H1 (cell line): ENCODE measurements around the gene ARL6IP6. TPM values are rescaled to one million over a fixed set of nuclear protein-coding genes. Genes with fewer than 3 reads are reported as not detected.

ENCODE experiments used
- CTCF ChIA-PET: fragments of 300-600 bp; sonication (Branson Sonifier 250); formaldehyde crosslinking; loops from one replicate; lab custom pipeline; 2021; ENCODE audit not compliant: partially characterized antibody; lab: Charles Lee
- POLR2A ChIA-PET: fragments of 300-600 bp; sonication (Branson Sonifier 250); formaldehyde crosslinking; loops from one replicate; lab custom pipeline; 2021; ENCODE audit warnings: inconsistent platforms; ENCODE audit not compliant: partially characterized antibody; lab: Charles Lee
- DNase-seq, 2 experiments: peaks; one replicate each; pipeline versions ENCODE4 v3.0.0 to v3.0.0-alpha.2; 2010 to 2022; ENCODE audit warnings: low spot score in 2 of 2, low read depth in 1 of 2, mixed read lengths in 1 of 2
- FAIRE-seq: peaks from 2 replicates; lab custom pipeline; 2011; peaks lifted over from hg19 to GRCh38; lab: Jason Lieb, UNC
- H2AFZ ChIP-seq: 2 replicates; pipeline ENCODE4 v1.8.1; 2012; ENCODE audit warnings: low read length, inconsistent platforms
- H2AK5ac ChIP-seq: 2 replicates; pipeline ENCODE4 v1.6.1; 2013; ENCODE audit warnings: low read depth, low read length
- H2BK120ac ChIP-seq: replicated peaks from 2 replicates; pipeline ENCODE3; 2013; ENCODE audit warnings: low read depth, low read length, inconsistent platforms
- H2BK12ac ChIP-seq: 2 replicates; pipeline ENCODE4 v1.6.1; 2013; ENCODE audit warnings: low read depth, low read length
- H2BK15ac ChIP-seq: 2 replicates; pipeline ENCODE4 v1.6.1; 2013; ENCODE audit warnings: low read length
- H2BK20ac ChIP-seq: 2 replicates; pipeline ENCODE4 v1.6.1; 2013; ENCODE audit warnings: low read length
- H2BK5ac ChIP-seq: 2 replicates; pipeline ENCODE4 v1.6.1; 2013; ENCODE audit warnings: low read depth, low read length
- H3K14ac ChIP-seq: 2 replicates; pipeline ENCODE4 v1.6.1; 2013; ENCODE audit warnings: inconsistent platforms; ENCODE audit not compliant: insufficient read length
- H3K18ac ChIP-seq: 2 replicates; pipeline ENCODE4 v1.6.1; 2013; ENCODE audit warnings: low read length; ENCODE audit errors: extremely low read depth
- H3K23ac ChIP-seq: 2 replicates; pipeline ENCODE4 v1.6.1; 2013; ENCODE audit warnings: inconsistent platforms; ENCODE audit not compliant: insufficient read length
- H3K23me2 ChIP-seq: 2 replicates; pipeline ENCODE4 v1.6.1; 2013; ENCODE audit warnings: low read depth, low read length
- H3K27ac ChIP-seq: 2 replicates; pipeline ENCODE4 v1.6.1; 2011; ENCODE audit warnings: low read depth, low read length, inconsistent platforms
- H3K27me3 ChIP-seq, 4 experiments: replicated peaks in 1 of 4; 1 replicate in 1 of 4; 2 replicates in 3 of 4; pipeline versions ENCODE4 v1.6.1 to v1.8.1; 2011 to 2013; ENCODE audit warnings: low read length in 3 of 4, mild to moderate bottlenecking in 3 of 4, inconsistent platforms in 2 of 4, mixed read lengths in 2 of 4, moderate library complexity in 1 of 4; ENCODE audit not compliant: control insufficient read depth in 3 of 4, insufficient read depth in 3 of 4; ENCODE audit errors: extremely low read depth in 1 of 4
- H3K36me3 ChIP-seq, 4 experiments: 2 replicates each; pipeline versions ENCODE4 v1.6.1 to v1.8.1; 2011 to 2013; ENCODE audit warnings: mild to moderate bottlenecking in 4 of 4, low read length in 3 of 4, moderate library complexity in 2 of 4, control low read depth in 1 of 4, inconsistent platforms in 1 of 4; ENCODE audit not compliant: insufficient read depth in 4 of 4, control insufficient read depth in 2 of 4
- H3K4ac ChIP-seq: replicated peaks from 2 replicates; pipeline ENCODE3; 2013; ENCODE audit warnings: low read length, low read depth, mixed read lengths, inconsistent platforms; ENCODE audit not compliant: insufficient read length
- H3K4me1 ChIP-seq, 4 experiments: replicated peaks in 1 of 4; 1 replicate in 1 of 4; 2 replicates in 3 of 4; pipeline versions ENCODE4 v1.6.1 to v1.8.1; 2011 to 2013; ENCODE audit warnings: low read length in 3 of 4, inconsistent platforms in 2 of 4, mixed read lengths in 1 of 4; ENCODE audit not compliant: insufficient read depth in 4 of 4, control insufficient read depth in 3 of 4
- H3K4me2 ChIP-seq, 2 experiments: 2 replicates each; pipeline versions ENCODE4 v1.6.1 to v1.8.1; 2011 to 2013; ENCODE audit warnings: low read depth in 2 of 2, low read length in 2 of 2, control low read depth in 1 of 2, inconsistent platforms in 1 of 2, mild to moderate bottlenecking in 1 of 2; ENCODE audit not compliant: insufficient read depth in 1 of 2
- H3K4me3 ChIP-seq, 4 experiments: fragments of 200-600, 300-600 bp in 1 of 4; sonication (generic), shearing (Covaris generic), sonication (Bioruptor Twin) in 1 of 4; 2 replicates each; pipeline versions ENCODE4 v1.5.1 to v1.8.1; 2011 to 2016; ENCODE audit warnings: low read length in 4 of 4, low read depth in 3 of 4, control low read depth in 2 of 4, inconsistent platforms in 2 of 4, mild to moderate bottlenecking in 2 of 4, mixed read lengths in 1 of 4, moderate library complexity in 1 of 4; ENCODE audit not compliant: insufficient read depth in 2 of 4; ENCODE audit errors: extremely low read depth in 1 of 4
- H3K56ac ChIP-seq: replicated peaks from 2 replicates; pipeline ENCODE3; 2013; ENCODE audit warnings: low read depth, mild to moderate bottlenecking, mixed read lengths, low read length, inconsistent platforms; ENCODE audit not compliant: insufficient read length
- H3K79me1 ChIP-seq: 2 replicates; pipeline ENCODE4 v1.6.1; 2013; ENCODE audit warnings: low read depth, low read length, control low read depth
- H3K79me2 ChIP-seq, 2 experiments: 2 replicates each; pipeline versions ENCODE4 v1.6.1 to v1.8.1; 2012 to 2013; ENCODE audit warnings: low read length in 2 of 2, mild to moderate bottlenecking in 2 of 2, inconsistent platforms in 1 of 2; ENCODE audit not compliant: insufficient read depth in 2 of 2, control insufficient read depth in 1 of 2
- H3K9ac ChIP-seq, 4 experiments: replicated peaks in 1 of 4; 1 replicate in 1 of 4; 2 replicates in 3 of 4; pipeline versions ENCODE4 v1.6.1 to v1.8.1; 2011 to 2013; ENCODE audit warnings: low read depth in 3 of 4, low read length in 3 of 4, control low read depth in 2 of 4, mild to moderate bottlenecking in 2 of 4, moderate library complexity in 2 of 4, inconsistent platforms in 1 of 4; ENCODE audit errors: extremely low read depth in 1 of 4
- H3K9me3 ChIP-seq, 2 experiments: 2 replicates each; pipeline versions ENCODE4 v1.6.1 to v1.8.1; 2012 to 2013; ENCODE audit warnings: mild to moderate bottlenecking in 2 of 2, moderate library complexity in 2 of 2, control low read depth in 1 of 2, inconsistent platforms in 1 of 2, low read depth in 1 of 2, low read length in 1 of 2, mixed read lengths in 1 of 2; ENCODE audit not compliant: insufficient read depth in 2 of 2
- H4K20me1 ChIP-seq, 2 experiments: replicated peaks in 1 of 2; 2 replicates each; pipeline versions ENCODE3 to v1.8.1; 2011 to 2013; ENCODE audit warnings: inconsistent platforms in 2 of 2, low read length in 2 of 2, mild to moderate bottlenecking in 1 of 2; ENCODE audit not compliant: insufficient read depth in 2 of 2, control insufficient read depth in 1 of 2
- H4K5ac ChIP-seq: 2 replicates; pipeline ENCODE4 v1.6.1; 2013; ENCODE audit warnings: low read length, low read depth, mixed read lengths, inconsistent platforms; ENCODE audit not compliant: insufficient read length
- H4K8ac ChIP-seq: 2 replicates; pipeline ENCODE4 v1.8.0; 2013; ENCODE audit warnings: mild to moderate bottlenecking, moderate library complexity, low read length, inconsistent platforms; ENCODE audit not compliant: insufficient read depth; ENCODE audit errors: extremely low read depth
- H4K91ac ChIP-seq: replicated peaks from 2 replicates; pipeline ENCODE3; 2013; ENCODE audit warnings: low read length, mixed read lengths, inconsistent platforms; ENCODE audit not compliant: insufficient read length
- ATF2 ChIP-seq: IDR thresholded peaks from 2 replicates; pipeline ENCODE4 v1.6.1; 2012; ENCODE audit warnings: low read length, inconsistent platforms
- FOSL1 ChIP-seq: IDR thresholded peaks from 2 replicates; pipeline ENCODE4 v1.6.1; 2011; ENCODE audit warnings: mild to moderate bottlenecking, low read depth, low read length, moderate library complexity; ENCODE audit not compliant: insufficient read depth
- GABPA ChIP-seq: IDR thresholded peaks from 2 replicates; pipeline ENCODE4 v1.6.1; 2011; ENCODE audit warnings: mild to moderate bottlenecking, low read length, moderate library complexity, borderline replicate concordance; ENCODE audit not compliant: insufficient read depth
- MAX ChIP-seq: IDR thresholded peaks from 2 replicates; pipeline ENCODE4 v1.6.1; 2012; ENCODE audit warnings: inconsistent platforms
- RBBP5 ChIP-seq: IDR thresholded peaks from 2 replicates; pipeline ENCODE4 v1.7.1; 2012; ENCODE audit warnings: low read depth, mild to moderate bottlenecking, inconsistent platforms, low read length, moderate library complexity, borderline replicate concordance
- SIN3A ChIP-seq, 2 experiments: IDR thresholded peaks in 1 of 2; conservative IDR thresholded peaks in 1 of 2; 2 replicates each; pipeline ENCODE4 v1.6.1; 2011 to 2012; ENCODE audit warnings: low read length in 2 of 2, improper control_type of control experiment in 1 of 2, low read depth in 1 of 2, mild to moderate bottlenecking in 1 of 2
- TAF7 ChIP-seq: optimal IDR thresholded peaks from 2 replicates; pipeline ENCODE3; 2011; ENCODE audit warnings: low read depth, mild to moderate bottlenecking, inconsistent platforms, low read length, moderate library complexity, borderline replicate concordance
- TBP ChIP-seq: IDR thresholded peaks from 2 replicates; pipeline ENCODE4 v1.6.1; 2011; ENCODE audit warnings: low read depth, low read length, improper control_type of control experiment
- TEAD4 ChIP-seq: IDR thresholded peaks from 2 replicates; pipeline ENCODE4 v1.6.1; 2012; ENCODE audit warnings: low read depth, low read length, inconsistent platforms, mixed read lengths
- WGBS, 2 experiments: shearing (Covaris generic) in 1 of 2; methylation state at CpG; one replicate each; pipeline versions ENCODE4 v1.1.6 to v1.1.7; 2013 to 2015; ENCODE audit warnings: low lambda C conversion rate in 2 of 2, mixed read lengths in 2 of 2, inconsistent platforms in 1 of 2, low coverage in 1 of 2, missing lambda C conversion rate in 1 of 2; ENCODE audit not compliant: insufficient replicate concordance in 2 of 2, insufficient coverage in 1 of 2, insufficient read length in 1 of 2; ENCODE audit errors: extremely low coverage in 1 of 2, missing lambda C conversion rate in 1 of 2; 5-methylcytosine and 5-hydroxymethylcytosine counted together
- polyA plus RNA-seq, 7 experiments: library from polyadenylated mRNA; depleted of rRNA in 3 of 7; stranded (reverse) in 5 of 7; unstranded in 2 of 7; fragments of >200 nt in 5 of 7; fragments of 200-250 nt in 2 of 7; gene quantifications; 1 replicate in 5 of 7; 2 replicates in 1 of 7; 4 replicates in 1 of 7; pipeline versions ENCODE4 v1.2.1 to v1.2.3, GENCODE V29; 2011 to 2013; ENCODE audit warnings: missing spikeins in 2 of 7, mixed read lengths in 2 of 7
- total RNA-seq: library from RNA; stranded (reverse); fragmentation: NEBNext Ultra II Directional; extraction: Animal tissue kit (Norgen Biotek cat#: 25700); gene quantifications from 2 replicates; pipeline ENCODE4 v1.2.1, GENCODE V29; 2021

The ARL6IP6 gene
- total and polyA plus RNA-seq, 2 of the 8 experiments (the other 6 are each of a cell fraction or from before 2014, with no cell fraction given): 47.3 to 92.9 TPM

DNA sequence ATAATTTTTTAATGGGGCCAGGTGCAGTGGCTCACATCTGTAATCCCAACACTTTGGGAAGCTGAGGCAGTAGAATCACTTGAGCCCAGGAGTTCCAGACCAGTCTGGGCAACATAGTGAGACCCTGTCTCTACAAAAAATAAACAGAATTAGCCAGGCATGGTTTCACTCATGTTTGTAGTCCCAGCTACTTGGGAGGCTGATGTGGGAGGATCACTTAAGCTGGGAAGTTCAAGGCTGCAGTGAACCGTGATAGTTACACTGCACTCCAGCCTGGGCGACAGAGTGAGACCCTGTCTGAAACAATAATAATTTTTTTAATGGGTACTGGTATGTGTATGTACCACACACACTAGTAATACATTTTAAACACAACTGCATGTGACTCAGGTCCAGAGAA is 2.4 kb downstream of the ARL6IP6 start:
- Histone ChIP-seq H3K4me1 (peaks cover 0 to 7% (median 2%) of the 10 kb centered on the region in 4 experiments; a peak in 2 of 7 replicates), H3K4me2 (peak overlapping the region; percentile 58 to 69; a peak in 2 of 4 replicates), H2AFZ (no peak overlapping the region), H3K36me3 (peaks cover 0 to 33% (median 0%) of the 10 kb centered on the region in 4 experiments; a peak in 2 of 8 replicates), H2BK120ac (no peak overlapping the region), H3K14ac (no peak overlapping the region), H3K27me3 (no peaks in the 10 kb centered on the region), H2BK15ac (no peak overlapping the region), H4K91ac (no peak overlapping the region), H4K20me1 (peaks cover 0 to 4% of the 10 kb centered on the region in 2 experiments), H3K9ac (no peak overlapping the region), H3K56ac (no peak overlapping the region), H3K9me3 (no peaks in the 10 kb centered on the region), H2BK20ac (no peak overlapping the region), H2BK12ac (no peak overlapping the region), H4K8ac (no peak overlapping the region), H2BK5ac (no peak overlapping the region), H3K23ac (no peak overlapping the region), H2AK5ac (no peak overlapping the region), H4K5ac (no peak overlapping the region), H3K4me3 (peak overlapping the region in 1 of 4 experiments; percentile 97; a peak in 1 of 8 replicates), H3K27ac (no peak overlapping the region), H3K23me2 (peaks cover 5% of the 10 kb centered on the region; the same call in 1 of the 2 replicates), H3K18ac (no peak overlapping the region), H3K4ac (no peak overlapping the region), H3K79me2 (peaks cover 22 to 84% of the 10 kb centered on the region in 2 experiments), H3K79me1 (no peaks in the 10 kb centered on the region; the same call in 1 of the 2 replicates)
- DNase-seq (no peak), FAIRE-seq (no peak)
- ChIA-PET POLR2A (interaction anchor here (0.7 to 2.6 kb wide), 5 partner anchors 9 to 27 kb away, joined by 3 to 17 read pairs (median 4); no protein-coding TSS in a partner anchor), CTCF (interaction anchor here (1.2 to 1.7 kb wide), 2 partner anchors 10 to 23 kb away, joined by 3 to 10 read pairs; no protein-coding TSS in a partner anchor)
- 97% methylated on average over 2 of the region's 2 CpGs; no CpG with 5 or more reads in 1 of the 2 experiments for WGBS, 2 experiments
- no peak for TF ChIP-seq FOSL1
- TF ChIP-seq TAF7: no peak
- TF ChIP-seq TBP: no peak
- TF ChIP-seq GABPA: no peak
- TF ChIP-seq SIN3A (conservative IDR thresholded peaks at IDR 0.05 in 1 of 2, IDR thresholded peaks at IDR 0.05 in 1 of 2; ENCODE audit: low read depth in 1 of 2, low read length in 2 of 2): no peak
- no peak for TF ChIP-seq TEAD4
- no peak for TF ChIP-seq MAX
- no peak for TF ChIP-seq ATF2
- TF ChIP-seq RBBP5: no peak
